Measurements from ENCODE around the gene PYGB.

- TF ChIP-seq, protein P1, sequence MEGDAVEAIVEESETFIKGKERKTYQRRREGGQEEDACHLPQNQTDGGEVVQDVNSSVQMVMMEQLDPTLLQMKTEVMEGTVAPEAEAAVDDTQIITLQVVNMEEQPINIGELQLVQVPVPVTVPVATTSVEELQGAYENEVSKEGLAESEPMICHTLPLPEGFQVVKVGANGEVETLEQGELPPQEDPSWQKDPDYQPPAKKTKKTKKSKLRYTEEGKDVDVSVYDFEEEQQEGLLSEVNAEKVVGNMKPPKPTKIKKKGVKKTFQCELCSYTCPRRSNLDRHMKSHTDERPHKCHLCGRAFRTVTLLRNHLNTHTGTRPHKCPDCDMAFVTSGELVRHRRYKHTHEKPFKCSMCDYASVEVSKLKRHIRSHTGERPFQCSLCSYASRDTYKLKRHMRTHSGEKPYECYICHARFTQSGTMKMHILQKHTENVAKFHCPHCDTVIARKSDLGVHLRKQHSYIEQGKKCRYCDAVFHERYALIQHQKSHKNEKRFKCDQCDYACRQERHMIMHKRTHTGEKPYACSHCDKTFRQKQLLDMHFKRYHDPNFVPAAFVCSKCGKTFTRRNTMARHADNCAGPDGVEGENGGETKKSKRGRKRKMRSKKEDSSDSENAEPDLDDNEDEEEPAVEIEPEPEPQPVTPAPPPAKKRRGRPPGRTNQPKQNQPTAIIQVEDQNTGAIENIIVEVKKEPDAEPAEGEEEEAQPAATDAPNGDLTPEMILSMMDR (IDR thresholded peaks at IDR 0.05), result no peak
- no peak for TF ChIP-seq POLR2A (IDR thresholded peaks at IDR 0.05)
Measured at GRCh38 chr20:25325073-25325472, 77.2 kb downstream of the PYGB start.

All from body of pancreas (tissue), 4 donors.